A673 (cell line): Measurements from ENCODE around the gene MRPL40.

Experiments
- CTCF ChIP-seq: fragments of 300-800, 200-600 bp; sonication (generic); conservative IDR thresholded peaks from 2 replicates; pipeline ENCODE4 v1.5.1; 2017; ENCODE audit warnings: low read depth, mild to moderate bottlenecking, antibody characterized with exemption, low read length, moderate library complexity, mixed read lengths
- EZH2 ChIP-seq: fragments of 200-600 bp; sonication (generic); IDR thresholded peaks from 2 replicates; pipeline ENCODE4 v1.6.1; 2017; ENCODE audit warnings: borderline replicate concordance, low read depth, mild to moderate bottlenecking, mixed read lengths, antibody characterized with exemption, low read length; ENCODE audit not compliant: poor library complexity, severe bottlenecking

GRCh38 chr22:19448076-19448607 is 15.8 kb downstream of the MRPL40 start:
- TF ChIP-seq CTCF (no peak), EZH2 (no peak)
